ENCODE results near the gene LARGE1.

LARGE1 gene

GRCh38 chr22:33772745-33773144 lies 147.5 kb downstream of the LARGE1 start:
- DNase-seq (ENCODE audit: low spot score), result no peak

GRCh38 chr22:33771136-33771535 lies 149.1 kb downstream of the LARGE1 start:
- no peak for DNase-seq (ENCODE audit: low spot score)

GRCh38 chr22:33770723-33771122 lies 149.6 kb downstream of the LARGE1 start:
- DNase-seq (ENCODE audit: low spot score), result no peak

GRCh38 chr22:33766091-33766490 lies 154.2 kb downstream of the LARGE1 start:
- no peak for DNase-seq (ENCODE audit: low spot score)

GRCh38 chr22:33758961-33759360 lies 161.3 kb downstream of the LARGE1 start:
- no peak for DNase-seq (ENCODE audit: low spot score)

GRCh38 chr22:33757802-33758483 lies 162.3 kb downstream of the LARGE1 start:
- peak; percentile 55 for DNase-seq (ENCODE audit: low spot score)

GRCh38 chr22:33757041-33757801 lies 163.1 kb downstream of the LARGE1 start:
- no peak for DNase-seq (ENCODE audit: low spot score)

- DNase-seq (ENCODE audit: low spot score), result peak; percentile 66
These were observed 163.7 kb downstream of the LARGE1 start for GRCh38 chr22:33756508-33756949.

- no peak for DNase-seq (ENCODE audit: low spot score)
These were observed 171.6 kb downstream of the LARGE1 start for GRCh38 chr22:33748714-33749113.

GRCh38 chr22:33747576-33748180 lies 172.6 kb downstream of the LARGE1 start:
- DNase-seq (ENCODE audit: low spot score), result no peak

- no peak for DNase-seq (ENCODE audit: low spot score)
These were observed 173.2 kb downstream of the LARGE1 start for GRCh38 chr22:33747029-33747428.

GRCh38 chr22:33746501-33746928 lies 173.8 kb downstream of the LARGE1 start:
- DNase-seq (ENCODE audit: low spot score), result no peak

- no peak for DNase-seq (ENCODE audit: low spot score)
These were observed 174.8 kb downstream of the LARGE1 start for GRCh38 chr22:33745501-33745900.

- no peak for DNase-seq (ENCODE audit: low spot score)
These were observed 176.5 kb downstream of the LARGE1 start for GRCh38 chr22:33743756-33744155.

- DNase-seq (ENCODE audit: low spot score), result no peak
These were observed 179.3 kb downstream of the LARGE1 start for GRCh38 chr22:33741025-33741424.

GRCh38 chr22:33739516-33739915 lies 180.8 kb downstream of the LARGE1 start:
- no peak for DNase-seq (ENCODE audit: low spot score)

GRCh38 chr22:33737662-33738061 lies 182.6 kb downstream of the LARGE1 start:
- no peak for DNase-seq (ENCODE audit: low spot score)

- no peak for DNase-seq (ENCODE audit: low spot score)
These were observed 184.3 kb downstream of the LARGE1 start for GRCh38 chr22:33735978-33736377.

GRCh38 chr22:33728847-33729246 lies 191.4 kb downstream of the LARGE1 start:
- DNase-seq (ENCODE audit: low spot score), result no peak

GRCh38 chr22:33726294-33726734 lies 194.0 kb downstream of the LARGE1 start:
- no peak for DNase-seq (ENCODE audit: low spot score)

GRCh38 chr22:33723915-33724314 lies 196.4 kb downstream of the LARGE1 start:
- DNase-seq (ENCODE audit: low spot score), result no peak

GRCh38 chr22:33722816-33723215 lies 197.5 kb downstream of the LARGE1 start:
- DNase-seq (ENCODE audit: low spot score), result no peak
